Epithelial cell of proximal tubule (primary cell): ENCODE results near the gene MYCN. TPM values are rescaled to one million over a fixed set of nuclear protein-coding genes. Genes with fewer than 3 reads are reported as not detected.

Source experiments
- DNase-seq: peaks from one replicate; pipeline ENCODE4 v3.0.0-alpha.2; 2011; ENCODE audit warnings: low read depth
- H3K4me3 ChIP-seq: 2 replicates; pipeline ENCODE4 v1.5.1; 2011; ENCODE audit warnings: low read depth, mild to moderate bottlenecking, low read length
- CTCF ChIP-seq: conservative IDR thresholded peaks from 2 replicates; pipeline ENCODE4 v1.5.1; 2012; ENCODE audit warnings: low read depth, mild to moderate bottlenecking, low read length
- total RNA-seq: library from RNA; depleted of rRNA; stranded (reverse); fragments of >200 nt; gene quantifications from 2 replicates; pipeline ENCODE4 v1.2.3, GENCODE V29; 2015

MYCN gene
- total RNA-seq, 1 donor from 2014 or later: 3.0 TPM

GRCh38 chr2:15936277-15937104 lies 3.9 kb upstream of the MYCN start:
- no peak for TF ChIP-seq CTCF
- H3K4me3 ChIP-seq: no peak overlapping the region
- DNase-seq: no peak

GRCh38 chr2:15937105-15937881 lies 3.1 kb upstream of the MYCN start:
- DNase-seq: no peak
- no peak for TF ChIP-seq CTCF

GRCh38 chr2:15937882-15938802 lies 2.2 kb upstream of the MYCN start:
- TF ChIP-seq CTCF: no peak
- DNase-seq: no peak
- H3K4me3 ChIP-seq: no peak overlapping the region

More at GRCh38 chr2:15937105-15937881, 3.1 kb upstream of the MYCN start:
- H3K4me3 ChIP-seq: no peak overlapping the region

GRCh38 chr2:15938803-15939555 lies 1.4 kb upstream of the MYCN start:
- no peak for TF ChIP-seq CTCF

GRCh38 chr2:15939556-15939853 lies 845 bp upstream of the MYCN start:
- H3K4me3 ChIP-seq: peak overlapping the region; percentile 47
- no peak for TF ChIP-seq CTCF
- DNase-seq: no peak

More at GRCh38 chr2:15938803-15939555, 1.4 kb upstream of the MYCN start:
- H3K4me3 ChIP-seq: peak overlapping the region; percentile 47
- DNase-seq: no peak
